DMS53 (cell line): ENCODE data around the gene ARL15.
"Not testable (repeated sequence)": the region's sequence is repeated elsewhere in the genome, so short reads cannot be mapped to it uniquely, and the experiment has no call there.

Experiments used
- DNase-seq: peaks from one replicate; lab custom pipeline; 2025; lab: John Stamatoyannopoulos, UW

Gene ARL15

DNA sequence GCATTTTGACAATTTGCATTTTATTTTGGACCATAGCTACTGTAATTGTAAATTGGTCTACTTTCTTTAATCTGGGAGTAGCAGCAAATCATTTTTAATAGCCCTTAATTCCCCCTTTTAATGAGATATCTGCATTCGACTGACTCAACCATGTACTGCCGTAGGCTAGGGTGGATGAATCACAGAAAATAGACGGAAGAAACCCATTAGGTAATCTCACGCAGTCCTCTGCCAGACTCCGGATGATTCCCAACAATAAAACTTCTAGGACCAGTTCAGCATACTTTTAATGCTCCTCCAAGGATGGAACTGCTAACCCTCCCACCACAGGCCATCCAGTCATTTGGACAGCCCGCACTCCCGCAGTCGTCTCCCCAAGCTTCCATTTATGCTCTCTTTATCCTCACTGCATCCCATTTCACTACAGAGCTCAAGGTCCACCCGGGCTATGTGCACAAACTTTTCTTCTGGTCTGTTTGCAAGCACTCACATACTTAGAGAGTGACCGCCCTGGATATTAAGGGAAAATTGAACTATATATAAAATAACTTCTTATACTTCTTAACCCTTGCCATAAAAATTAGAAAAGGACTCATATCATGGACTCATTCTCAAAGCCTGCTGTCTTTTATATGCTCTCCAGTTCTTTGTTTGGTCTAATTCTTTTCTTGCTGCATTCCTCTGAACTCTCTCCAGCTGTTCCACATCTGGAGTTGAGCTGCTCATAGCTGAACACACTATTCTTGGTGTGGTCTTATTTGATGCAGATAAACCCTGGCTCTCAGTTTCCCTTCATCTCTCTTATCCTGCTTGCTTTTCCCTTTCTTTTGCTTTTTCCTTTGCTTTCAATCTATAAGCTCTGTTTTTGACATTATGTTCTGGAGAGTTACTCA lies 326.6 kb downstream of the ARL15 start:
- no peak for DNase-seq

DNA sequence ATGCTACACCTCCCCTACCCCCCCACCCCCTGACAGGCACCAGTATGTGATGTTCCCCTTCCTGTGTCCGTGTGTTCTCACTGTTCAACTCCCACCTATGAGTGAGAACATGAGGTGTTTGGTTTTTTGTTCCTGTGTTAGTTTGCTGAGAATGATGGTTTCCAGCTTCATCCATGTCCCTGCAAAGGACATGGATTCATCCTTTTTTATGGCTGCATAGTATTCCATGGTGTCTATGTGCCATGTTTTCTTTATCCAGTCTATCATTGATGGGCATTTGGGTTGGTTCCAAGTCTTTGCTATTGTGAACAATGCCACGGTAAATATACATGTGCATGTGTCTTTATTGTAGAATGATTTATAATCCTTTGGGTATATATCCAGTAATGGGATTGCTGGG lies 328.1 kb downstream of the ARL15 start:
- DNase-seq, result not testable (repeated sequence)

DNA sequence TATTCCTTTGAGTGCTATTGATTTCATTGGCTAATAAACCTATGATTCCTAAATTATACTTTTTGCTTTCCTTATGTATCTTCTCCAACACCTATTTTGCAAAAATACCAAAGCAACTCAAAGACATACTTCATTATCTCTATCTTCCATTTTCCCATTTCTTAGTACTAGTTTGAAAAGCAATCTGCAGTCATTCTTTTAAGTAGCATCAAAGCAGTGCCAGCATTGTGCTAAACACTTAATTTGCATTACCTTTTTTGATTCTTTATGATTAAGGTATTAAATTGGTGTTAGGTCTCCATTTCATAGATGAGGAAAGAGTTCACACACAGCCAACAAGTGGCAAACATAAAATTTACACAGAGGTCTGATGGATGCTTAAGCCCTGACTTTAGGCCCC lies 330.3 kb downstream of the ARL15 start:
- no peak for DNase-seq

DNA sequence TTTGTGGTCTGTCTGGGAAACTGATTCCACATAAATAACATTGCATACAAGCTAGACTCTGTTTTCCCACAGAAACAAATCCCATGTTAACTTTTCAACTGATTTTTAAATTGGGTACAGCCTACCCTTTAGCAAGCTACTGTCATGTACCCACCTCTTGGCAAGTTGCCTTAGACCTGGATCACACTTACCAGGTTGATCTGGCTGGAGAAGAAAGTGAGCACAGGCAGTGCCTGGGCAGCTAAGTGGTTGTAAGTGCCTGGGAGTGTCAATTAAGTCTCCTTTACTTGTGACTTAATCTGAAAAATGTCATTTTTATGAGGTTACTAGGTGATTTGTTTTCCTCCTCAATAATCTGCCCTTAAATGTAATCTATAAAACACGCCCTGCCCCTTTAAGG lies 336.4 kb downstream of the ARL15 start:
- no peak for DNase-seq

GRCh38 chr5:53972314-53972713 lies 338.1 kb downstream of the ARL15 start:
- no peak for DNase-seq

- no peak for DNase-seq
Observed at GRCh38 chr5:53971551-53971950, 338.8 kb downstream of the ARL15 start.

GRCh38 chr5:53971131-53971530 lies 339.2 kb downstream of the ARL15 start:
- no peak for DNase-seq

GRCh38 chr5:53970475-53970874 lies 339.9 kb downstream of the ARL15 start:
- no peak for DNase-seq

DNA sequence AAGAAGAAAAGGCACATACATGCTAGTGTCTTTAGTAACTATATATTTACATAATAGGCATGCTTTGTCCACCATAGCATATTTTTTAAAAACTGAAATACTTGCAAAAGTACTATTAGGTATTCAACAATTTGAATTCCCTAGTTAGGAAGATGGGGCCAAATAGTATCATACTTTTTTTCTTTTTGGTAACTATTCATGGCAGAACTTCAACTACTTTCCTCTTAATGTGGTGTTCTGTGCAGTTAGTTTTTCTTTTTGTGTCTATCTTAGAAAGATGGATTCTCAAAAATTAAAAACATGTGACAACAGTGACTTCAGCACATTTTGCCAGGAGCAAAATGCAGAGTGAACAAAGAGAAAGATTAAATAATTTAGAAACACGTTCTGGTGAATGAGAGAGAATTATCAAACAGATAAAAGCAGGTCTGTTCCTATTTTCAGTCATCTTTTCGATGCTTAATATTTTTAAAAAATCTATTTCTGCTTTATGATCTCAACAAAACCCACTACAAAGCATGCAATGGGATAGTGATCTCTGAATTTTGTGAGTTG lies 341.1 kb downstream of the ARL15 start:
- DNase-seq, result no peak

DNA sequence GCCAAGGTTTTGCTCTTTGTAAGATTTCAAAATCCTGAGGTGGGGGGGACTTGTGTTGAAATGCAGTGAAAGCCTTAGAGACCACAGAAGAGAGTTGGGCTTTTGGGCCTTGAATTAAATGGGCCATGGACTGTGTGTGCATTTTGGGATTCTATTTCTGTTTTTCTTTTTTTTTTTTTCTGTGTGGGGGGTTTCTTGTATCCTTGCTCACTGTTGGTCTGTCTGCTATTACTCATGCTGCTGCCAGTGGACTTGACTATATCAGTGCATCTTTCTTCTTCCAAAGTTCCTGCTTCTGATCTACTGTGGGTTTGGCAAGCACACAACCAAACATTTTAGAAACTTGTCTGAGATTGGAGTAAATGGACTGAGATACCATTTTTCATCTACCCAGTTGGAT lies 344.9 kb downstream of the ARL15 start:
- DNase-seq, result no peak

DNA sequence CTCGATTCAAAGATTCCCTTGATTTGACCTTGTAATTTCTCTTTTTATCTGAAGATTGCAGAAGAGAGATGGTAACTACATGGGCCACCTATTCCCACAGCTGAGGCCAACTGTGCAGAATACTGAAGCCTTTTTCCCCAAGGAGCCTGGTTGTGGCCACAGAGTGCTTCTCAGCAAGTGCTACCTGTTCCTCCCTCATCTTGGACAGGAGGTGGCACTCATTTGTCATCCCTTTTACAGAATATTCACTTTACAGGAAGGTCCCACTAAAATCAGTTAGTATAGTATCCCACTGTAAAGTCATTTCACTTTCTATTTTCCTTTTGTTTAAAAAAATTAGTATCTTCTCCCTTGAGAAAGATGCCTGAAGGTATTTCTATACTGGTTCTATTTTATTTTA lies 346.4 kb downstream of the ARL15 start:
- no peak for DNase-seq

DNA sequence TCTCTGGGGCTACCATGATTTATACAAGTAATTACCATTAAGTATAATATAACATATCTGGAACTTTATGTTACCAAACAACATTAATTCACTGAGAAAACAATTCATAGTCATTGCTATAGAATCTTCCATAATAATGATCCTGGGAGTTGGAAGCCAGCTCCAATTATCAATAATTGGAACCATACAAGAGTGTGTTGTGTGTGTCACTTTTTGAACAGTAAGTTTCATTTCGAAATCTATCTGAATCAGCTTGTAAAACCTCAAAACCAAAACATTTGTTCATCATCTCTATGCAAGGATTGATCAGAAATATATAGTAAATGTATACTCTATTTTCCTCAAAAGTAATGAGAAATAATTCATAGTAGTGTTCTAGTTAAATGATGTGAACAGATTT lies 348.1 kb downstream of the ARL15 start:
- DNase-seq, result no peak

- DNase-seq, result no peak
Observed at GRCh38 chr5:53956632-53957031, 353.7 kb downstream of the ARL15 start.

GRCh38 chr5:53956196-53956595 lies 354.2 kb downstream of the ARL15 start:
- no peak for DNase-seq

GRCh38 chr5:53950621-53951020 lies 359.8 kb downstream of the ARL15 start:
- DNase-seq, result no peak

GRCh38 chr5:53948598-53948997 lies 361.8 kb downstream of the ARL15 start:
- no peak for DNase-seq

DNA sequence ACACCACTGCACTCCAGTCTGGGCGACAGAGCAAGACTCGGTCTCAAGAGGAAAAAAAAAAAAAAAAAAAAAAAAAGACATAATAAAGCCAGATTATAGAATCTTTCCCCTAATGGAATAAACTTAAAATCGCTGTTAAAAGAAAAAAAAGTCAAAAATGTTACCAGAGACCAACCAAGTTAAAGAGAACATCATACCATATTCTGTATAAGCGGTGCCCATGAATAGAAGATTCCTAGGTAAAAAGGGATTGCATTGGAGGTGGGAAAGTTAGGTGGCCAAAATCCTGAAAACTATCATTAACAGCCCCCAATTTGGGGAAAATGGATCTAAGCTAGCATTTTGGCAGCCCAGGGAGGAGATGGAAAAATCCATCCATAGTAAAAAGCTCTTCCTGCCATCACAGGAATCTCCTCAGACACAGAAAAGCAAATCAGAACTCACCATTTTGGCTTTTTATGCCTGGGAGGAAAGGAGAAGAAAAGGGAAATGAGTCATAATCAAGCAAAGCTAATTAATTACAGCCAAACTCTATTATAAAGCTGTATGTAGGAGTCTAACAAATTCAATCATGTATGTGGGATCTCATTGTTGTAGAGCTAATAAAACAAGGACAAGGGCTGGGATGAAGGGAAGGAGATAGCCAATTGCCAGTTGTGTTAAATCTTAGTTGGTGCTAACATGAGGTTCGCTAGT lies 363.8 kb downstream of the ARL15 start:
- DNase-seq, result no peak

- peak; percentile 96 for DNase-seq
Observed at GRCh38 chr5:53944981-53945380, 365.4 kb downstream of the ARL15 start.

- DNase-seq, result peak; percentile 11
Observed at GRCh38 chr5:53943938-53944337, 366.4 kb downstream of the ARL15 start.

DNA sequence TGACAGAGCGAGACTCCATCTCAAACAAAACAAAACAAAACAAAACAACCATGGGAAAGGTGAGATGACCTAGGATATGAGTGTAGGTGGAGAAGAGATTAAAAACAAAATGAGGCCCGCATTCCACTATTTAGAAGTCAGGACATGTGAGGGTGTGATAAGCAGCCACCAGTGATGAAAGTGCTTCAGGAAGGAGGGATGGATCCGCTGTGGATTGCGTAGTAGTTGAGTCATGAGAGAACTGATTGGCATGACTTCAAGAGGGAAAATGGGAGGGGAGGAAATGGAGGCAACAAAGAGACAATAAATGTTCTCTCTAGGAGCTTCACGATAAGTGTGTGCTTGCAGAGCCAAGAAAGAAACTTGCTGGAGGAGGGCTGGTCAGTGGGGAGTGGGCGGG lies 367.6 kb downstream of the ARL15 start:
- DNase-seq, result no peak

- no peak for DNase-seq
Observed at GRCh38 chr5:53940921-53941320, 369.5 kb downstream of the ARL15 start.

- no peak for DNase-seq
Observed at GRCh38 chr5:53937467-53937866, 372.9 kb downstream of the ARL15 start.
